ENCODE results near the gene PRR5L. TPM values are rescaled to one million over a fixed set of nuclear protein-coding genes. Genes with fewer than 3 reads are reported as not detected.

Gene PRR5L, protein sequence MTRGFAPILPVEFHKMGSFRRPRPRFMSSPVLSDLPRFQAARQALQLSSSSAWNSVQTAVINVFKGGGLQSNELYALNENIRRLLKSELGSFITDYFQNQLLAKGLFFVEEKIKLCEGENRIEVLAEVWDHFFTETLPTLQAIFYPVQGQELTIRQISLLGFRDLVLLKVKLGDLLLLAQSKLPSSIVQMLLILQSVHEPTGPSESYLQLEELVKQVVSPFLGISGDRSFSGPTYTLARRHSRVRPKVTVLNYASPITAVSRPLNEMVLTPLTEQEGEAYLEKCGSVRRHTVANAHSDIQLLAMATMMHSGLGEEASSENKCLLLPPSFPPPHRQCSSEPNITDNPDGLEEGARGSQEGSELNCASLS
- 10 to 100 TPM in 1 of 4 donors, 1 to 10 TPM in 3; 2.2 to 10.9 (median 3.5) TPM for total RNA-seq

DNA sequence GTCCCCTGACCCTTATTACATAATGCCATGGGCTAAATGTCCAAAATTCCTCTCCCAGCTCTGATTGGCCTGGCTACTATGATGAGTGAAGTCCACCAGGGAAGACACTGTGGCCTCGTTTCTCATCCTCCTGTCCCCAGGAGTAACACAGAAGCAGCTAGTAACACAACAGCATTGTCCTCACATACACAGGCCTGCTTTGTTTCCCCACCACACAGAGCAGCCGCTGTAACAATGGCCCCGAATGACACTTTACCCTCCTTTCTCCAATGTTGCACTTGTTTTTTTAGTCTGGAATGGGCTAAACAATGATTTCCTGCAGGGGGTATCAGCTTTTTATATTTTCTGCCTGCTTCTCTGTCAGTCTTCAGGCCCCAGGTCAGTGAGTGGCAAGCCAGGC lies at the start of gene PRR5L:
Gene PRR5L, plus strand, starts transcription at position 363 of the 400 bp plus-strand sequence. CDS start 104,834 bp downstream, outside the sequence.
- Histone ChIP-seq H3K27ac (no peak within 1 kb of the TSS), H3K9me3 (no peaks in the 10 kb centered on the region), H3K27me3 (no peaks in the 10 kb centered on the region), H3K4me1 (peaks cover 4% of the 10 kb centered on the region), H3K36me3 (no peaks in the 10 kb centered on the region), H3K4me3 (no peak within 1 kb of the TSS)
- no peak for TF ChIP-seq POLR2AphosphoS5 (IDR thresholded peaks at IDR 0.05)
- TF ChIP-seq, protein P1, sequence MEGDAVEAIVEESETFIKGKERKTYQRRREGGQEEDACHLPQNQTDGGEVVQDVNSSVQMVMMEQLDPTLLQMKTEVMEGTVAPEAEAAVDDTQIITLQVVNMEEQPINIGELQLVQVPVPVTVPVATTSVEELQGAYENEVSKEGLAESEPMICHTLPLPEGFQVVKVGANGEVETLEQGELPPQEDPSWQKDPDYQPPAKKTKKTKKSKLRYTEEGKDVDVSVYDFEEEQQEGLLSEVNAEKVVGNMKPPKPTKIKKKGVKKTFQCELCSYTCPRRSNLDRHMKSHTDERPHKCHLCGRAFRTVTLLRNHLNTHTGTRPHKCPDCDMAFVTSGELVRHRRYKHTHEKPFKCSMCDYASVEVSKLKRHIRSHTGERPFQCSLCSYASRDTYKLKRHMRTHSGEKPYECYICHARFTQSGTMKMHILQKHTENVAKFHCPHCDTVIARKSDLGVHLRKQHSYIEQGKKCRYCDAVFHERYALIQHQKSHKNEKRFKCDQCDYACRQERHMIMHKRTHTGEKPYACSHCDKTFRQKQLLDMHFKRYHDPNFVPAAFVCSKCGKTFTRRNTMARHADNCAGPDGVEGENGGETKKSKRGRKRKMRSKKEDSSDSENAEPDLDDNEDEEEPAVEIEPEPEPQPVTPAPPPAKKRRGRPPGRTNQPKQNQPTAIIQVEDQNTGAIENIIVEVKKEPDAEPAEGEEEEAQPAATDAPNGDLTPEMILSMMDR (IDR thresholded peaks at IDR 0.05), result no peak
- no peak for TF ChIP-seq EP300 (IDR thresholded peaks at IDR 0.05)
- TF ChIP-seq POLR2A (IDR thresholded peaks at IDR 0.05), result no peak
- WGBS, result 74% methylated on average over 3 of the region's 3 CpGs
- DNase-seq (ENCODE audit: low spot score in 2 of 2), result no peak

DNA sequence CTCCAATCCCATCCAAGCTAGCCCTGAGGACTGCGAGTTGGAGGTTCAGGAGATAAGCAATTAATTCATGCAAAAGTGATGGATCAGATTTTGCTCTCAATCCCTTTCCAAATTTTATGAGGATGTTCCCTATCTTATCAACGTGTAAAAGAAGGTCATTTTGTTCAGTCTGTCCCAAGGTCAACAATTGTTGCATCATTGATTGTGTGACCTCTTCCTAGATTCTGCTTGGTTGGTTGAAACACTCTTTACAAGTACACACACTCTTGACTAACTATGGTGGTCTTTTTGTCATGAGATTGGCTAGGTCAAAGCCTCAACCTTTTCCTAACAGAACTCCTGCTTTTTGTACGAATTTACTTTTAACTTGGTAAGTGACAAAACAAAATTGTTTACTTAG lies 48.6 kb upstream of the PRR5L start:
- Histone ChIP-seq H3K27me3 (peaks cover 3% of the 10 kb centered on the region), H3K27ac (no peak overlapping the region), H3K36me3 (no peaks in the 10 kb centered on the region), H3K4me3 (no peak overlapping the region), H3K4me1 (peaks cover 5% of the 10 kb centered on the region), H3K9me3 (no peaks in the 10 kb centered on the region)
- TF ChIP-seq POLR2AphosphoS5 (IDR thresholded peaks at IDR 0.05) (no peak), EP300 (IDR thresholded peaks at IDR 0.05) (no peak), POLR2A (IDR thresholded peaks at IDR 0.05) (no peak)
- TF ChIP-seq, protein P1 (IDR thresholded peaks at IDR 0.05), result no peak
- DNase-seq (ENCODE audit: low spot score in 2 of 2), result no peak
- 75% methylated on average over 3 of the region's 3 CpGs for WGBS

DNA sequence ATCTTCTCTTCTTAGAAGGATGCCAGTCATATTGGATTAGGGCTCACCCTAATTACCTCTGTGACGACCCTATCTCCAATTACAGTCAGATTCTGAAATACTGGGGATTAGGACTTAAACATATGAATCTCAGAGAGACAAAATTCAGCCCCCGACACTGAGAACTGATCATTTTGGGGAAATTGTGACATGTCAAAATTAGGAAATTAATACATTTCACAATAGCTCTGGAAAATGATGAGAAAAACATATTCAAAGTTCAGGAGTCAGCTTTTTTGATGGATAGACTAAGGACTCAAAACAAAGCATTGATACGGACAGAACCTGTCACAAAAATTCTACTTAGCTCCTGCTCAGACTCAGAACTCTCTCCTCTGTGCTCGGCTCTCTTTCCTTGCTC lies 47.7 kb upstream of the PRR5L start:
- H3K27ac ChIP-seq, result no peak overlapping the region
- peaks cover 5% of the 10 kb centered on the region for H3K4me1 ChIP-seq
- H3K4me3 ChIP-seq, result no peak overlapping the region
- no peaks in the 10 kb centered on the region for H3K36me3 ChIP-seq
- DNase-seq (ENCODE audit: low spot score in 2 of 2), result no peak
- H3K27me3 ChIP-seq, result peaks cover 3% of the 10 kb centered on the region
- TF ChIP-seq POLR2AphosphoS5 (IDR thresholded peaks at IDR 0.05), result no peak
- no peaks in the 10 kb centered on the region for H3K9me3 ChIP-seq
- 84% methylated on average over 4 of the region's 4 CpGs for WGBS

DNA sequence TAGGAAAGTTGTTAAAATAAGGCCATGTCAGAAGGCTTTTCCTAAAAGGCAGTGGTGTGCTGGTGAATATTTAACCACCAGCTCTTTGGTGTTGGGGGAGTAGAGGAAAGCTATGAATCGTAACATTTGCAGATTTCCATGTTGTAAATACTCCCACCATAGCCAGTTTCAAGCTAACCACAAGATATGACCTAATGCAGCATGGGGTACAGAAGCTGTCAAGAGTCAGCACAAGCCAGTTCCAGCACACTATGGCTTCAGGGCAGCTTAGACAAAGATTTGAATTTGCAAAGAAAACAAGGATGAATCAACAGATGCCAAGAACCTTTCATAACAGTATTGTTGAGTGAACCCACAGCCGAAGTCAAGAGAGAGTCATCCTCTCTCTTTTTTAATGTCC lies 46.8 kb upstream of the PRR5L start:
- 57% methylated on average over 2 of the region's 2 CpGs for WGBS
- TF ChIP-seq POLR2AphosphoS5 (IDR thresholded peaks at IDR 0.05), result no peak
- TF ChIP-seq POLR2A (IDR thresholded peaks at IDR 0.05), result no peak
- TF ChIP-seq, protein P1 (IDR thresholded peaks at IDR 0.05), result no peak
- no peak for TF ChIP-seq EP300 (IDR thresholded peaks at IDR 0.05)

DNA sequence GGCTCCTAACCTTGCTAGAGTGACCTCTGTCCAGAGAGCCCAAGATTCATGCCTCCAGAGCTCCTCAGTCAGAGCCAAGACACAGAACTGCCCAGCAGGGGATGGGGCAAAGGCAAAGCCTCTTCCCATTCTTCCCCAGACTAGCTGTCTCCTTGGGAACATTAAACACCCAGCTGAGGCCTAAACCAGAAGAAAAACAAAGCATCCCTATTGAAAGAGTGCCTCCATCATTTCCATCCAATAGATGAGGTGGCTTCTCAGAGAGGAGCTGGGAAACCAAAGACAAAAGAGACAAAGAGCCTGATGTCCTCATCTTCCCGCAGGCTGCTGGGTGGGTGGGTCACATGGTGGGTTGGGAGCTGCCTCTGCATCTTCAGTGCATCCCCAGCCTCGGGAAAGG lies 44.3 kb upstream of the PRR5L start:
- peaks cover 5% of the 10 kb centered on the region for H3K4me1 ChIP-seq

More for the DNA sequence above, 46.8 kb upstream of the PRR5L start:
- DNase-seq (ENCODE audit: low spot score in 2 of 2), result no peak
- Histone ChIP-seq H3K27ac (no peak overlapping the region), H3K36me3 (no peaks in the 10 kb centered on the region), H3K4me1 (peaks cover 5% of the 10 kb centered on the region), H3K9me3 (no peaks in the 10 kb centered on the region), H3K27me3 (peaks cover 3% of the 10 kb centered on the region), H3K4me3 (no peak overlapping the region)

More for the DNA sequence above, 44.3 kb upstream of the PRR5L start:
- H3K27ac ChIP-seq, result no peak overlapping the region
- no peak for DNase-seq (ENCODE audit: low spot score in 2 of 2)
- H3K36me3 ChIP-seq, result no peaks in the 10 kb centered on the region
- H3K27me3 ChIP-seq, result peaks cover 2% of the 10 kb centered on the region
- 81% methylated on average over 2 of the region's 2 CpGs for WGBS
- H3K4me3 ChIP-seq, result no peak overlapping the region
- TF ChIP-seq, protein P1 (IDR thresholded peaks at IDR 0.05), result no peak
- TF ChIP-seq POLR2A (IDR thresholded peaks at IDR 0.05) (no peak), EP300 (IDR thresholded peaks at IDR 0.05) (no peak), POLR2AphosphoS5 (IDR thresholded peaks at IDR 0.05) (no peak)
- no peaks in the 10 kb centered on the region for H3K9me3 ChIP-seq
